ENCODE measurements around the gene ZNF398. TPM values are rescaled to one million over a fixed set of nuclear protein-coding genes. Genes with fewer than 3 reads are reported as not detected.

The ZNF398 gene
- polyA plus RNA-seq, 1 donor from 2014 or later, result 8.6 TPM

DNA sequence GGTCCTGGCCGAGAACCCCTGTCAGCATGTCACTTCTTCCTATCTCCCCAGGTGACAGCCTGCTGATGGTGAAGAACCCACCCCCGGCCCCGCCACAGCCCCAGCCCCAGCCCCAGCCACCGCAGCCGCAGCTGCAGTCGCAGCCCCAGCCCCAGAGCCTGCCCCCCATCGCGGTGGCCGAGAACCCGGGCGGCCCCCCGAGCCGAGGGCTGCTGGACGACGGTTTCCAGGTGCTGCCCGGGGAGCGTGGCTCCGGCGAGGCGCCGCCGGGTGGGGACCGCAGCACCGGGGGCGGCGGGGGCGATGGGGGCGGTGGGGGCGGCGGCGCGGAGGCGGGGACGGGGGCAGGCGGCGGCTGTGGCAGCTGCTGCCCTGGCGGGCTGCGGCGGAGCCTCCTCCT is 76.5 kb downstream of the ZNF398 start:
- H3K79me2 ChIP-seq (replicated peaks; ENCODE audit: insufficient read depth, low read length), result no peaks in the 10 kb centered on the region
- H3K27me3 ChIP-seq (ENCODE audit: insufficient read depth, low read depth, low read length), result no peaks in the 10 kb centered on the region
- H3K27ac ChIP-seq (ENCODE audit: low read length), result no peak overlapping the region
- no peaks in the 10 kb centered on the region for H3K9me2 ChIP-seq (ENCODE audit: insufficient read depth, low read length)
- TF ChIP-seq, protein P1, sequence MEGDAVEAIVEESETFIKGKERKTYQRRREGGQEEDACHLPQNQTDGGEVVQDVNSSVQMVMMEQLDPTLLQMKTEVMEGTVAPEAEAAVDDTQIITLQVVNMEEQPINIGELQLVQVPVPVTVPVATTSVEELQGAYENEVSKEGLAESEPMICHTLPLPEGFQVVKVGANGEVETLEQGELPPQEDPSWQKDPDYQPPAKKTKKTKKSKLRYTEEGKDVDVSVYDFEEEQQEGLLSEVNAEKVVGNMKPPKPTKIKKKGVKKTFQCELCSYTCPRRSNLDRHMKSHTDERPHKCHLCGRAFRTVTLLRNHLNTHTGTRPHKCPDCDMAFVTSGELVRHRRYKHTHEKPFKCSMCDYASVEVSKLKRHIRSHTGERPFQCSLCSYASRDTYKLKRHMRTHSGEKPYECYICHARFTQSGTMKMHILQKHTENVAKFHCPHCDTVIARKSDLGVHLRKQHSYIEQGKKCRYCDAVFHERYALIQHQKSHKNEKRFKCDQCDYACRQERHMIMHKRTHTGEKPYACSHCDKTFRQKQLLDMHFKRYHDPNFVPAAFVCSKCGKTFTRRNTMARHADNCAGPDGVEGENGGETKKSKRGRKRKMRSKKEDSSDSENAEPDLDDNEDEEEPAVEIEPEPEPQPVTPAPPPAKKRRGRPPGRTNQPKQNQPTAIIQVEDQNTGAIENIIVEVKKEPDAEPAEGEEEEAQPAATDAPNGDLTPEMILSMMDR (IDR thresholded peaks at IDR 0.05; ENCODE audit: poor library complexity, severe bottlenecking), result no peak
- TF ChIP-seq TAF1 (IDR thresholded peaks at IDR 0.05; ENCODE audit: low read depth) (no peak), RAD21 (conservative IDR thresholded peaks at IDR 0.05) (no peak), SMC3 (conservative IDR thresholded peaks at IDR 0.05; ENCODE audit: poor library complexity) (no peak), POLR2AphosphoS5 (IDR thresholded peaks at IDR 0.05) (no peak), MXI1 (conservative IDR thresholded peaks at IDR 0.05; ENCODE audit: poor library complexity, severe bottlenecking) (no peak), EP300 (conservative IDR thresholded peaks at IDR 0.05; ENCODE audit: poor library complexity, severe bottlenecking) (no peak), EZH2 (IDR thresholded peaks at IDR 0.05; ENCODE audit: borderline replicate concordance, insufficient read depth, low read length, poor library complexity, severe bottlenecking) (no peak)
- TF ChIP-seq, protein P2, sequence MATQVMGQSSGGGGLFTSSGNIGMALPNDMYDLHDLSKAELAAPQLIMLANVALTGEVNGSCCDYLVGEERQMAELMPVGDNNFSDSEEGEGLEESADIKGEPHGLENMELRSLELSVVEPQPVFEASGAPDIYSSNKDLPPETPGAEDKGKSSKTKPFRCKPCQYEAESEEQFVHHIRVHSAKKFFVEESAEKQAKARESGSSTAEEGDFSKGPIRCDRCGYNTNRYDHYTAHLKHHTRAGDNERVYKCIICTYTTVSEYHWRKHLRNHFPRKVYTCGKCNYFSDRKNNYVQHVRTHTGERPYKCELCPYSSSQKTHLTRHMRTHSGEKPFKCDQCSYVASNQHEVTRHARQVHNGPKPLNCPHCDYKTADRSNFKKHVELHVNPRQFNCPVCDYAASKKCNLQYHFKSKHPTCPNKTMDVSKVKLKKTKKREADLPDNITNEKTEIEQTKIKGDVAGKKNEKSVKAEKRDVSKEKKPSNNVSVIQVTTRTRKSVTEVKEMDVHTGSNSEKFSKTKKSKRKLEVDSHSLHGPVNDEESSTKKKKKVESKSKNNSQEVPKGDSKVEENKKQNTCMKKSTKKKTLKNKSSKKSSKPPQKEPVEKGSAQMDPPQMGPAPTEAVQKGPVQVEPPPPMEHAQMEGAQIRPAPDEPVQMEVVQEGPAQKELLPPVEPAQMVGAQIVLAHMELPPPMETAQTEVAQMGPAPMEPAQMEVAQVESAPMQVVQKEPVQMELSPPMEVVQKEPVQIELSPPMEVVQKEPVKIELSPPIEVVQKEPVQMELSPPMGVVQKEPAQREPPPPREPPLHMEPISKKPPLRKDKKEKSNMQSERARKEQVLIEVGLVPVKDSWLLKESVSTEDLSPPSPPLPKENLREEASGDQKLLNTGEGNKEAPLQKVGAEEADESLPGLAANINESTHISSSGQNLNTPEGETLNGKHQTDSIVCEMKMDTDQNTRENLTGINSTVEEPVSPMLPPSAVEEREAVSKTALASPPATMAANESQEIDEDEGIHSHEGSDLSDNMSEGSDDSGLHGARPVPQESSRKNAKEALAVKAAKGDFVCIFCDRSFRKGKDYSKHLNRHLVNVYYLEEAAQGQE (IDR thresholded peaks at IDR 0.05; ENCODE audit: borderline replicate concordance), result no peak
- H3K9ac ChIP-seq (ENCODE audit: low read length), result no peak overlapping the region
- no peaks in the 10 kb centered on the region for H3K9me3 ChIP-seq (ENCODE audit: low read length)
- no peak overlapping the region for H3K4me2 ChIP-seq (ENCODE audit: low read length)
- no peak overlapping the region for H3K4me3 ChIP-seq (ENCODE audit: low read length)
- H3K36me3 ChIP-seq (ENCODE audit: insufficient read depth, low read length), result no peaks in the 10 kb centered on the region
- no peak overlapping the region for H2AFZ ChIP-seq (ENCODE audit: low read depth, low read length)
- no peaks in the 10 kb centered on the region for H3F3A ChIP-seq (ENCODE audit: insufficient read depth, low read length, poor library complexity, severe bottlenecking)
- no peaks in the 10 kb centered on the region for H4K20me1 ChIP-seq (ENCODE audit: insufficient read depth)

DNA sequence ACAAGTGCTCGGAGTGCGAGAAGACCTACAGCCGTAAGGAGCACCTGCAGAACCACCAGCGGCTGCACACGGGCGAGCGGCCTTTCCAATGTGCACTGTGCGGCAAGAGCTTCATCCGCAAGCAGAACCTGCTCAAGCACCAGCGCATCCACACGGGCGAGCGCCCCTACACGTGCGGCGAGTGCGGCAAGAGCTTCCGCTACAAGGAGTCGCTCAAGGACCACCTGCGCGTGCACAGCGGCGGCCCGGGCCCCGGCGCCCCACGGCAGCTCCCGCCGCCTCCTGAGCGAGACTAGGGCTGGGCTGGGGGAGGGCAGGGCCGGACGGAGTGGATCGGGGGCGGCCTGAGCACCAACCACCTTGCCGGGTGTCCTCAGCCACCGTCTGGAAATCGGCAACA is 77.1 kb downstream of the ZNF398 start:
- H2AFZ ChIP-seq (ENCODE audit: low read depth, low read length), result no peak overlapping the region
- H3K27ac ChIP-seq (ENCODE audit: low read length), result no peak overlapping the region
- H3K79me2 ChIP-seq (replicated peaks; ENCODE audit: insufficient read depth, low read length), result no peaks in the 10 kb centered on the region
- H3K9me2 ChIP-seq (ENCODE audit: insufficient read depth, low read length), result no peaks in the 10 kb centered on the region
- no peak overlapping the region for H3K4me3 ChIP-seq (ENCODE audit: low read length)
- H3K36me3 ChIP-seq (ENCODE audit: insufficient read depth, low read length), result no peaks in the 10 kb centered on the region
- H3F3A ChIP-seq (ENCODE audit: insufficient read depth, low read length, poor library complexity, severe bottlenecking), result no peaks in the 10 kb centered on the region
- no peaks in the 10 kb centered on the region for H4K20me1 ChIP-seq (ENCODE audit: insufficient read depth)
- no peak overlapping the region for H3K9ac ChIP-seq (ENCODE audit: low read length)
- no peak overlapping the region for H3K4me2 ChIP-seq (ENCODE audit: low read length)
- no peaks in the 10 kb centered on the region for H3K27me3 ChIP-seq (ENCODE audit: insufficient read depth, low read depth, low read length)
- no peaks in the 10 kb centered on the region for H3K9me3 ChIP-seq (ENCODE audit: low read length)
- TF ChIP-seq EP300 (conservative IDR thresholded peaks at IDR 0.05; ENCODE audit: poor library complexity, severe bottlenecking) (no peak), RAD21 (conservative IDR thresholded peaks at IDR 0.05) (no peak), TAF1 (IDR thresholded peaks at IDR 0.05; ENCODE audit: low read depth) (no peak), POLR2AphosphoS5 (IDR thresholded peaks at IDR 0.05) (no peak)
- TF ChIP-seq, protein P1 (IDR thresholded peaks at IDR 0.05; ENCODE audit: poor library complexity, severe bottlenecking), result no peak
- TF ChIP-seq, protein P2 (IDR thresholded peaks at IDR 0.05; ENCODE audit: borderline replicate concordance), result no peak
